ENCODE results near the gene THRAP3. TPM values are rescaled to one million over a fixed set of nuclear protein-coding genes. Genes with fewer than 3 reads are reported as not detected.

Gene THRAP3
- total RNA-seq, 1 experiment from 2014 or later, result 160 TPM

GRCh38 chr1:36204347-36204909 is 19.8 kb upstream of the THRAP3 start (continued):
- TF ChIP-seq NR1H2 (CRISPR knock-in tag; IDR thresholded peaks at IDR 0.05) (no peak), ZNF416 (CRISPR knock-in tag; IDR thresholded peaks at IDR 0.05) (no peak), ERG (CRISPR knock-in tag; IDR thresholded peaks at IDR 0.05) (no peak), MAX (CRISPR knock-in tag; IDR thresholded peaks at IDR 0.05) (no peak), FOXP1 (CRISPR knock-in tag; IDR thresholded peaks at IDR 0.05; ENCODE audit: borderline replicate concordance) (no peak), CREB1 (CRISPR knock-in tag; IDR thresholded peaks at IDR 0.05) (no peak), PREB (CRISPR knock-in tag; IDR thresholded peaks at IDR 0.05; ENCODE audit: borderline replicate concordance) (no peak), ZNF532 (CRISPR knock-in tag; IDR thresholded peaks at IDR 0.05; ENCODE audit: borderline replicate concordance) (no peak), E2F5 (CRISPR knock-in tag; IDR thresholded peaks at IDR 0.05) (no peak), ZNF512 (CRISPR knock-in tag; IDR thresholded peaks at IDR 0.05; ENCODE audit: borderline replicate concordance) (no peak)

GRCh38 chr1:36206323-36206858 is 17.9 kb upstream of the THRAP3 start:
- POLR2A ChIA-PET, result no interaction called here
- Mint-ChIP-seq H3K27me3 (ENCODE audit: low read depth) (no peaks in the 10 kb centered on the region; the same call in 1 of the 2 replicates), H3K36me3 (no peaks in the 10 kb centered on the region), H3K9me3 (no peaks in the 10 kb centered on the region), H3K27ac (no peak overlapping the region), H3K4me3 (no peak overlapping the region), H3K4me1 (peaks cover 15% of the 10 kb centered on the region)
- ATAC-seq, result no peak
- no peak for DNase-seq (ENCODE audit: low spot score)
- CTCF ChIA-PET, result interaction anchor here (1.3 kb wide), 1 partner anchor 18 kb away, joined by 4 read pairs; no protein-coding TSS in a partner anchor
- TF ChIP-seq ZNF423 (CRISPR knock-in tag; IDR thresholded peaks at IDR 0.05) (no peak), GABPB1 (CRISPR knock-in tag; IDR thresholded peaks at IDR 0.05) (no peak), ZNF219 (CRISPR knock-in tag; IDR thresholded peaks at IDR 0.05; ENCODE audit: borderline replicate concordance) (no peak), IRF2 (CRISPR knock-in tag; IDR thresholded peaks at IDR 0.05; ENCODE audit: borderline replicate concordance, low read depth) (no peak), ZNF532 (CRISPR knock-in tag; IDR thresholded peaks at IDR 0.05; ENCODE audit: borderline replicate concordance) (no peak), USF2 (CRISPR knock-in tag; IDR thresholded peaks at IDR 0.05) (no peak), ZNF425 (CRISPR knock-in tag; conservative IDR thresholded peaks at IDR 0.05) (no peak), TP53 (CRISPR knock-in tag; IDR thresholded peaks at IDR 0.05) (no peak)
